BLaER1 (cell line): Measurements from ENCODE around the gene HOXB9.

ENCODE experiments used
- H3K27ac ChIP-seq: shearing (Covaris generic); formaldehyde crosslinking; 2 replicates; pipeline ENCODE4 v1.8.1; 2022
- H3K27me3 ChIP-seq: shearing (Covaris generic); formaldehyde crosslinking; 2 replicates; pipeline ENCODE4 v1.8.1; 2022
- H3K36me3 ChIP-seq: shearing (Covaris generic); formaldehyde crosslinking; 2 replicates; pipeline ENCODE4 v1.8.1; 2022
- H3K4me1 ChIP-seq: shearing (Covaris generic); formaldehyde crosslinking; 2 replicates; pipeline ENCODE4 v1.8.1; 2022
- H3K4me2 ChIP-seq: shearing (Covaris generic); formaldehyde crosslinking; 2 replicates; pipeline ENCODE4 v1.8.1; 2022
- H3K4me3 ChIP-seq: shearing (Covaris generic); formaldehyde crosslinking; 2 replicates; pipeline ENCODE4 v1.8.1; 2022
- H3K9ac ChIP-seq: shearing (Covaris generic); formaldehyde crosslinking; 2 replicates; pipeline ENCODE4 v1.8.1; 2022
- H3K9me3 ChIP-seq: shearing (Covaris generic); formaldehyde crosslinking; 2 replicates; pipeline ENCODE4 v1.8.1; 2022
- H4K20me1 ChIP-seq: shearing (Covaris generic); formaldehyde crosslinking; 2 replicates; pipeline ENCODE4 v1.8.1; 2022
- Cebpa-rat ChIP-seq: shearing (Covaris generic); IDR thresholded peaks from 2 replicates; pipeline ENCODE4 v1.8.1; 2022

Gene HOXB9

DNA sequence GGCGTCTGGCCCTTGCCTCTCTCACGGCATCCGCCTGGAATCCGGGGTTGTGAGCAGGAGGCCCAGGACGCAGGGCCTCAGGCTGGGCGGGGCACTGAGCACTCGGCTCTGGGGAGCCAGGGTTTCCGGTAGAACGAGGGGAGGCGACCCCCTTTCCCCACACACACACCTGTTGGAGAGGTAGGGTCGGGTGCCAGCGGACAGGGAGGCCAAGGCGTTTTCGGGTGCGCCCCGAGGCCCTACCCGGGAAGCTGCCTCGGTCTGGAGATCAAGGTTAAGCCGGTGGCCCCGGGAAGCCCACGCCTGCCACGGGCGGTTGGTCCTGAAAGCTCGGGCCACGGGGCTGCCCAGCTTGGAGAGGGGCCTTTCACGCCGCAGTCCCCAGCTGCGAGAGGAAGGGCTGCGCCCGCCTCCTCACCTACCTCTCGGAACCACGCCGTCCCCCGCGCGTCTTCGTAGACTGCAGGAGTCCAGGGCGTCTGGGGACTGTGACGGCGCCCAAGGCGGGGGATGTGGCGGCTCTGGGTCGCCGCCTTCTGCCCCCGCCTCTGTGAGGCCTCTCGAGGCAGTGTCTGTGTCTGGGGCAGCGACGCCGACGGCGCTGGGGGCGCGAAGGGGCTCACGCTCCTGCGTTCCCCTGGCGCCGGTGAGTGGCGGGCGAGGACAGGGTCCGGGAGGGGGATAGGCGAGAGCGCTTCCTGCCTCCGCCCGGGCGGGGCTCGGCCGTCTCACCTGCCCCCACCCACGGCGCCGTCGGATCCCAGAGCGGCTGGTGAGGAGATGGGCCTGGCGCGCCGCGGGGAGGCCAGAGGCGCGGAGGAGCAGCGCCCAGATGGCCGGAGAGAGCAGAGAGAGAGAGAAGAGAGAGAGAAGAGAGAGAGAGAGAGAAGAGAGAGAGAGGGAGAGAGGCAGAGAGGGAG lies 20.3 kb upstream of the HOXB9 start:
- Histone ChIP-seq H3K4me2 (peak overlapping the region; percentile 4; the same call in 1 of the 2 replicates), H3K27me3 (peaks cover 91% of the 10 kb centered on the region)
- TF ChIP-seq Cebpa-rat: no peak

GRCh38 chr17:48645639-48646182 lies 19.6 kb upstream of the HOXB9 start:
- Histone ChIP-seq H3K27me3 (peaks cover 98% of the 10 kb centered on the region), H3K4me3 (no peak overlapping the region), H3K27ac (no peak overlapping the region), H3K9ac (no peak overlapping the region), H3K4me1 (peaks cover 13% of the 10 kb centered on the region), H3K36me3 (no peaks in the 10 kb centered on the region), H3K9me3 (0 out of 2 replicates have a peak, but pooled peaks cover 9% of the 10 kb centered on the region), H4K20me1 (peaks cover 72% of the 10 kb centered on the region), H3K4me2 (no peak overlapping the region)
- TF ChIP-seq Cebpa-rat: no peak

More for the DNA sequence above, 20.3 kb upstream of the HOXB9 start:
- Histone ChIP-seq H3K4me1 (peaks cover 13% of the 10 kb centered on the region), H3K27ac (no peak overlapping the region), H3K36me3 (no peaks in the 10 kb centered on the region), H3K9me3 (0 out of 2 replicates have a peak, but pooled peaks cover 9% of the 10 kb centered on the region), H3K9ac (no peak overlapping the region), H3K4me3 (peak overlapping the region; percentile 8), H4K20me1 (peaks cover 65% of the 10 kb centered on the region)

GRCh38 chr17:48644910-48645557 lies 18.9 kb upstream of the HOXB9 start:
- Histone ChIP-seq H3K4me1 (peaks cover 13% of the 10 kb centered on the region), H3K27ac (no peak overlapping the region), H3K27me3 (peaks cover 100% of the 10 kb centered on the region), H3K4me3 (no peak overlapping the region), H4K20me1 (peaks cover 78% of the 10 kb centered on the region), H3K9ac (no peak overlapping the region), H3K36me3 (no peaks in the 10 kb centered on the region), H3K4me2 (no peak overlapping the region), H3K9me3 (0 out of 2 replicates have a peak, but pooled peaks cover 9% of the 10 kb centered on the region)
- TF ChIP-seq Cebpa-rat: no peak

GRCh38 chr17:48644159-48644558 lies 18.0 kb upstream of the HOXB9 start:
- Histone ChIP-seq H3K27me3 (peaks cover 100% of the 10 kb centered on the region), H3K4me2 (no peak overlapping the region), H3K27ac (no peak overlapping the region), H3K4me1 (peaks cover 13% of the 10 kb centered on the region), H3K36me3 (no peaks in the 10 kb centered on the region), H3K4me3 (no peak overlapping the region), H4K20me1 (peaks cover 87% of the 10 kb centered on the region), H3K9ac (no peak overlapping the region), H3K9me3 (0 out of 2 replicates have a peak, but pooled peaks cover 9% of the 10 kb centered on the region)
- no peak for TF ChIP-seq Cebpa-rat

DNA sequence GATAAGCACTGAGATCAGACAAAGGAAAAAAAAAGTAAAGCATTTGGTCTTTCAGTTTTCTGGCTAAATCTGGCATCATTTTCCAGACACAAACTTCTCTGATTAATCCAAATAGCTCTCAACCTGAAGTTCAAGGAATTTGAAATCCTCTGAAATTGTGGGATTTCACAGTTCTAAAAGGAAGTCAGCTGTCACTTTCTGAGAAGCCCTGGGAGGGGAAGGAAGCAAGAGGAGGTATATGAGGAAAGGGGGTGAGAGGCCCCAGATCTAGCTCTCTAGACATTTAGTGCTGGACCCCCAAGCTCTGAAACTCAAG lies 17.5 kb upstream of the HOXB9 start:
- no peak overlapping the region for H3K4me2 ChIP-seq

DNA sequence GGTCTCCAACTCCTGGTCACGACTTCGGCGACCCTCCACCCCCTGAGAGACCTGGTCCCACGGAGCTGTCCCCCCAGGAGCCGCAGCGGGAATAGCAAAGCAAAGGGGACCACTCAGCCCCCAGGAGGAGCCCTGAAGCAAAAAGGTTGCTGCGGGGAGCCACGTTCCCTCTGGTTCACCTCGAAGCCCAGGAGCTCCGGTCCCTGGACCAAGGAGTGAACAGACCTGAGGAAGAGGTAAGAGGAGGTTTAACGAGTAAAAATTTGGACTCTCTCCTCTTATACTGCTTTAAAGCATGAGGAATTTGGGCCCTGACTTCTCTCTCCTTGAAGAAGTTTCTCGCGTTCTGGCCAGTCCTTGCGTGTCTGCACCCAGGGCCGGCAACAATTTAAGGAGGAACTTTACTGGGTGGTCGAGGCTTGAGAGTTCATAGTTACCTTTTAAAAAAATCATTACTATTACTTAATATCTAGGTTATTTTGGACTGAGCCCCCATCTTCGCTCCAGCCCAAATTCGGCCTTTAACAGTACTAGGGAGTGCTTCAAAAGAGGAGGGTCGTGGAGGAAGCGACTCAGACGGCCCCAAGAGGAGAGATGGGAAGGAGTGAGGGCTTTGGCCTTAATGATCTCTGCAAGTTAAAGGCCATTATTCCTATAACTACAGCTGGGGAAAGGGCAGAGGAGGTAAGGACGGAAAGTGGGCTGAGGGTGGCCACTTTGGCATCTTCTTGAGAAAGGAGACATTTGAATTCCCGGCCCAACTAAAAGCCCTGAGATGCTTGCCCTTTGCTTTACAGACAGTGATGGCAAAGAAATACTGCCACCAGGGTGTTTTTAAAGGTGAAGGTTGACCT lies 16.9 kb upstream of the HOXB9 start:
- H3K27me3 ChIP-seq: peaks cover 100% of the 10 kb centered on the region
- no peak overlapping the region for H3K9ac ChIP-seq

More for the DNA sequence above, 17.5 kb upstream of the HOXB9 start:
- TF ChIP-seq Cebpa-rat: no peak
- Histone ChIP-seq H3K27me3 (peaks cover 100% of the 10 kb centered on the region), H3K9me3 (0 out of 2 replicates have a peak, but pooled peaks cover 9% of the 10 kb centered on the region), H3K9ac (no peak overlapping the region), H3K4me1 (peaks cover 13% of the 10 kb centered on the region), H3K27ac (no peak overlapping the region), H4K20me1 (peaks cover 92% of the 10 kb centered on the region), H3K36me3 (no peaks in the 10 kb centered on the region), H3K4me3 (no peak overlapping the region)

DNA sequence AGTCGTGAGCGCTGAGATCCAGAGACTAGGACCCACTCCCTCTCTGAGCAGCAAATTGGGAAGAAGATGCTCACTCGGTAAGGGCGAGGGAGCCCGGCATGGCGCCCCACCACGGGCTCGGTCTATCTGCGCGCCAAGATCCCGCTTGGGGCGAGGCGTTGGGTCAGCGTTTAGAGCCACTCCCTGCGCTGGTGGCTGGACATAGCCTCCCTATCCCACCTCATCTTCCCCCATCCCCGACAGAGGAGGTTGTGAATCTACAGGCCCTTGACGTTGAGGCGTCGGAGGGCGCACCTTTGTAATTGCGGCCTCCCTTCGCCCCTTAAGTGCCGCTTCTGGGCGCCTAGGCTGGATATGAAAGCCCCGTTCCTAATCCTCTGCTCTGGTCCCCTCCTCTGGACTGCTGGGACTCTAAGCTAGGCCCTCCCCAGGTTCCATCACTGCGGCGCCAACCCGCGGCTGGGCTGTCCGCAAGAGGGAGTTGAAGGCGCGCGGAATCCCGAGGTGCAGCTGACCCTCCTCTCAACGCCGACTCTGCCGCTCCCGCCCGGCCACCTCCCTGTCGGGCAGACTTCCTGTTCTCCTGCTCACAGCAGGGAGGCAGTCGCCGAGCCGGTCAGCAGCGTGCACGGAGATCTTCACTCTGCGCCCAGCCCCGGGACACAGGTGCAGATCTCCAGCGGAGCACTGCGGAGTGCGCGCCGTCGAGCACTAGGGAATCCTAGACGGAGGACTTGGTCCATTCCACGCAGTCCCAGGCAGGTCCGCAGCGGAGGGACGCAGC lies 16.1 kb upstream of the HOXB9 start:
- TF ChIP-seq Cebpa-rat: no peak
- Histone ChIP-seq H3K36me3 (no peaks in the 10 kb centered on the region), H3K4me1 (peaks cover 9% of the 10 kb centered on the region), H3K4me3 (no peak overlapping the region), H3K4me2 (no peak overlapping the region), H4K20me1 (peaks cover 94% of the 10 kb centered on the region), H3K9ac (no peak overlapping the region), H3K9me3 (0 out of 2 replicates have a peak, but pooled peaks cover 9% of the 10 kb centered on the region), H3K27me3 (peaks cover 100% of the 10 kb centered on the region), H3K27ac (no peak overlapping the region)

More for the DNA sequence above, 16.9 kb upstream of the HOXB9 start:
- peaks cover 94% of the 10 kb centered on the region for H4K20me1 ChIP-seq
- no peak overlapping the region for H3K4me3 ChIP-seq
- H3K4me2 ChIP-seq: no peak overlapping the region
- no peak for TF ChIP-seq Cebpa-rat
- 0 out of 2 replicates have a peak, but pooled peaks cover 9% of the 10 kb centered on the region for H3K9me3 ChIP-seq
- H3K27ac ChIP-seq: no peak overlapping the region
- H3K36me3 ChIP-seq: no peaks in the 10 kb centered on the region
- peaks cover 13% of the 10 kb centered on the region for H3K4me1 ChIP-seq

DNA sequence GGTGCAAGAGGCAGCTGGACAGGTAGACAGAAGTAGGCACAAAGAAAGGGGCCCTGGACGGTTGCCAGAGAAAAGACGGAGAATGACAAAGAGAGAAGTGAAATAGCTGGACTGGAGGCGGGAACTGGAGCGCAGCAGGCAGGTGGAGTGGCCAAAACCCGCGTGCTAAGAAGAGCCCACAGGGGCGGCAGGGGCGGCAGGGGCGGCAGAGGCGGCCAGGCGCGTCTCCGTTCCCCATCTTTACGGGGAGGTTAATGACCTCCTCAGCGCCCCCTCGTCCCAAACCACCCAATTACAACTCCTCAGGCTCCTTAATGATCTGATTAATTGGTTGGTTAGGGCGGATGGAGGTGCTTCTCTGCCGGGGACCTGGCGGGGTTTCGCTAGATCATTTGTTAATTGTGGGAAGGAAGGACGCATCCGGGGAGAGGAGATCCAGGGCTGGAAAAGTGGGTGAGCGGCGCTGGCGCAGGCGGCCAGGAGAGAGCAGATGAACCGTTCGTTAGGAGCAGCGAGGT lies 15.4 kb upstream of the HOXB9 start:
- Histone ChIP-seq H3K4me1 (peaks cover 6% of the 10 kb centered on the region), H3K4me3 (no peak overlapping the region), H3K27me3 (peaks cover 100% of the 10 kb centered on the region), H4K20me1 (peaks cover 97% of the 10 kb centered on the region), H3K36me3 (no peaks in the 10 kb centered on the region), H3K27ac (no peak overlapping the region), H3K4me2 (no peak overlapping the region), H3K9ac (no peak overlapping the region), H3K9me3 (0 out of 2 replicates have a peak, but pooled peaks cover 9% of the 10 kb centered on the region)
- no peak for TF ChIP-seq Cebpa-rat
